Middle frontal gyrus (tissue), 1 donor: ENCODE data around the gene RAD23A.
"Not testable (repeated sequence)": the region's sequence is repeated elsewhere in the genome, so short reads cannot be mapped to it uniquely, and the experiment has no call there.

Experiments
- DNase-seq: peaks from one replicate; pipeline ENCODE4 v3.0.0-alpha.2; 2015; ENCODE audit warnings: low spot score; ENCODE audit errors: extremely low spot score

The RAD23A gene

DNA sequence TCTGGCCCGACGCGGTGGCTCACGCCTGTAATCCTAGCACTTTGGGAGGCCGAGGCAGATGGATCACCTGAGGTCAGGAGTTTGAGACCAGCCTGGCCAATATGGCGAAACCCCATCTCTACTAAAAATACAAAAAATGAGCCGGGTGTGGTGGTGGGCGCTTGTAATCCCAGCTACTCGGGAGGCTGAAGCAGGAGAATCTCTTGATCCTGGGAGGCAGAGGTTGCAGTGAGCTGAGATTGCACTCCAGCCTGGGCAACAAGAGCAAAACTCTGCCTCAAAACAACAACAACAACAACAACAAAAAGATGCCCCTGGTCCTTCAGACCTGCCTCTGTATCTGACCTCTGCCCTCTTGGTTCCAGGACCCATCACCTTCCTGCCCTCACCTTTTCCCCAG, 9.9 kb downstream of the RAD23A start:
- DNase-seq: not testable (repeated sequence)

DNA sequence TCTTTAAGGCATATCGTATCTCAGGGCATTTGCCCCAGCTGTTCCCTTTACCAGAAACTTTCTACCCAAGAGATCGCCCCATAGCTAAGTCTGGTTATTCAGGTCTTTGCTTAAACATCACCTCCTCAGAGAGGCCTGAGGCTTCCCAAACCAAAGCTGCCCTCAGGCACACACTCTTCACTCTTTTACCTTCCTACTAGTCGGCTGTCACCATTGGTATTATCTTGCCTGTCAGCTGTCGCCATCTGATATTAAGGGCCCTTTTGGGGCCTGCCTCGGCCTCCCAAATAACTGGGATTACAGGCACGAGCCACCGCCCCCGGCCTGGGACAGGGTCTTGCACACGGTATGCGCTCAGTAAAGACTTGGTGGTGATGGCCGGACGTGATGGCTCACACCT, 10.3 kb downstream of the RAD23A start:
- no peak for DNase-seq

DNA sequence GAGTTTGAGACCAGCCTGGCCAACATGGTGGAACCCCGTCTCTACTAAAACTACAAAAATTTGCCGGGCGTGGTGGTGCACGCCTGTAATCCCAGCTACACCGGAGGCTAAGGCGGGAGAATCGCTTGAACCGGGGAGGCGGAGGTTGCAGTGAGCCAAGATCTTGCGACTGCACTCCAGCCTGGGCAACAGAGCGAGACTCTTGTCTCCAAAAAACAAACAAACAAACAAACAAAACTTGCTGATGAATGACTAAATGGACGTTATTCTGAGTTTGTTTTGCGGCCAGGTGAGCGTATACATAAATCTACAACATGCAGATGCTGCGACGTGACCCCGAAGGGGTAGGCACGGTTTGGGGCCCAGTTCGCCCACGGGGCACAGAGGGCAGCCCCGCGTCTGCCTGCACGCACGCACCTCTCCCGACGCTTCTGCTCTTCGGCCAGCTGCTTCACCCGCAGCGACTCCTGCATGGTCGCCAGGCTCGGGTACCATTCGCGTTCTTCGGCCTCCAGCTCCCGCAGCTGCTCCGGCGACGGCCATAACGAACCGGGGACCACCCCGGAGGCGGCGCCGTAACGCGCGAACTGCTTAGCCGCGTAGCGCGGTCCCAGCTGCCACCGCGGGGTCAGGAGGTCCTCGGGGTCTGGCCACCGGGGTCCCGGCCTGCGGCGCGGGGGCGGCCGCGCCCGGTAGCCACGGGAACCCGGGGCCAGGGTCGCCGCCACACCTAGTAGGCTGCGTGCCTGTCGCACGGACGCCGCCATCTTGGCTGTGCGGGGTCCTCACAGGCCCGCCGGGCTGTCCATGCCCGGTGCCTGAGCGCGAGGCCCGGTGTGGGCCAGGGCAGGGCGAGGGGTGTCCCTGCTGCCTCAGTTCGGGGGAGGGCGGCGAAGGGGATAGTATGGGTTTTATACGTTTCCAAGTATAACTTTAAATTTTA, 11.1 kb downstream of the RAD23A start, which contains the start of gene GADD45GIP1:
Gene GADD45GIP1 (minus strand): TSS at position 778 of the 943 bp plus-strand sequence. CDS start 11 bp downstream, at position 767.
- peak; percentile 59 for DNase-seq

- DNase-seq: not testable (repeated sequence)
Observed at GRCh38 chr19:12957389-12957952, 11.8 kb downstream of the RAD23A start.

GRCh38 chr19:12959481-12959880, 13.8 kb downstream of the RAD23A start:
- no peak for DNase-seq

GRCh38 chr19:12965017-12965811, 19.6 kb downstream of the RAD23A start:
- DNase-seq: peak; percentile 40

- no peak for DNase-seq
Observed at GRCh38 chr19:12965812-12966135, 20.1 kb downstream of the RAD23A start.

- DNase-seq: no peak
Observed at GRCh38 chr19:12967907-12968306, 22.2 kb downstream of the RAD23A start.

GRCh38 chr19:12969292-12969988, 23.8 kb downstream of the RAD23A start, which contains the start of gene DAND5:
DAND5 (plus strand) TSS chr19:12969576; CDS start chr19:12969661, 85 bp downstream.
- DNase-seq: no peak

DNA sequence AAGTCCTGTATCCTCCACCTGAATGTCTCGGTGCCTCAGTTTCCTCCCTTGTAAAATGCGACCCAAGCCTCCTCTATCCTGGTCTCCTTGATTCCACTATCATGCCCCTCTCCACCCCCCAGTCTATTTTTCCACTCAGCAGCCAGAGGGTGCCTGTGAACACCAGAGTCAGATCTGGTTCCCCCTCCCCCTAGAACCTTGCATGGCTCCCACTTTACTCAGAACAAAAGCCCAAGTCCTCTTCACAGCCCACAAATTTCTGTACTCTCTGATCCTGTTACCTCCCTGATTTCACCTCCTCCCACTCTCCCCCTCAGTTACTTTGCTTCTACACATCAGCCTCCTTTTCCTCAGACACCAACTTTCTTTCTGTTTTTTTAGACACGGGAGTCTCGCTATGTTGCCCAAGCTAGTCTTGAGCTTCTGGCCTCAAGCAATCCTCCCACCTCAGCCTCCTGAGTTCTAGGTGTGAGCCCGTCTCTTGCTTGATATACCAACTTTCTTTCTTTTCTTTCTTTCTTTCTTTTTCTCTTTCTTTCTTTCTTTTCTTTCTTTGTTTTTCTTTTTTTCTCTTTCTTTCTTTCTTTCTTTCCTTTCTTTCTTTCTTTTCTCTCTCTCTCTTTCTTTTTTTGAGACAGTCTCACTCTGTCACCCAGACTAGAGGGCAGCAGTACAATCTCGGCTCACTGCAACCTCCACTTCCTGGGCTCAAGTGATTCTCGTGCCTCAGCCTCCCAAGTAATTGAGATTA, 24.6 kb downstream of the RAD23A start:
- no peak for DNase-seq

DNA sequence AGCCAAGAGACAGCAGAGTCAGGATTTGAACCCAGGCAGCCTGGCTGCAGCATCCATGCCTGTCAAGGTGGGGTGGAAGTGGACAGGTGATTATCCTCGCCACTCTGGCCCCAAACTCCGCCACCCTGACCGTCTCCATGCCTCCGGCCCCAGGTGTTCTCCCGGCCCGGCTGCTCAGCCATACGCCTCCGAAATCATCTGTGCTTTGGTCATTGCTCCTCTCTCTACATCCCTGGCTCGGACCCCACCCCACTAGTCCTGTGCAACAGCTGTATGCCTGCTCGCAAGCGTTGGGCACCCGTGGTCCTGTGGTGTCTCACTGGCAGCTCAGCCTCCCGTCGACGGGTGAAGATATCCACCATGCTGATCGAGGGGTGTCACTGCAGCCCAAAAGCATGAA, 27.6 kb downstream of the RAD23A start:
- no peak for DNase-seq

GRCh38 chr19:12974301-12975220, 28.9 kb downstream of the RAD23A start:
- DNase-seq: no peak

GRCh38 chr19:12975221-12975741, 29.6 kb downstream of the RAD23A start:
- DNase-seq: no peak

DNA sequence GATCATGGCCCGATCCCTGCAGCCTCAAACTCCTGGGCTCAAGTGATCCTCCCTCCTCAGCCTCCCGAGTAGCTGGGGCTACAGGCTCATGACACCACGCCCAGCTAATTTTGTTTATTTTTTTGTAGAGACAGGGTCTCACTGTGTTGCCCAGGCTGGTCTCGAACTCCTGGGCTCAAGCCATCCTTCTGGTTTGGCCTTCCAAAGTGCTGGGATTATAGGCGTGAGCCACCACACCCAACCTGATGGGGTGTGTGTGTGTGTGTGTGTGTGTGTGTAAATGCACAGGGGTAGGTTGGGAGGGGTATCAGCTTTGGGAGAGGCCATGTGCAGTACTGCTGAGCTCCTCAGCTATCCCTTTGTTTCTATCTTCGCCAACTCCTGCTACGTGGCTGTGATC, 30.4 kb downstream of the RAD23A start:
- not testable (repeated sequence) for DNase-seq

DNA sequence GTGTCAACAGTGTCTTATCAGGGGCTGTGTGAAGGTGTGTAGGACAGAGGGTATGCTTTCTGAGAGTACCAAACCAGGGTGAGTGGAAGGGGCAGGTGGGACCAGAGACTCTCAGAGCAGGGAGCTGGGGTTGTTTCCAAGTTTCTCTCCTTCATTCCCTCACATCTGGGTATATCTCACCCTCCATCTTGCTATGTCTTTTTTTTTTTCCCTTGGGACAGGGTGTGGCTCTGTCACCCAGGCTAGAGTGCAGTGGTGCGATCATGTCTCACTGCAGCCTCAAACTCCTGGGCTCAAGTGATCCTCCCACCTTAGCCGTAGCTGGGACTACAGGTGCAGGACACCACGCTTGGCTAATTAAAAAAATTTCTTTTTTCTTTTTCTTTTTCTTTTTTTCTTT, 34.3 kb downstream of the RAD23A start:
- no peak for DNase-seq

DNA sequence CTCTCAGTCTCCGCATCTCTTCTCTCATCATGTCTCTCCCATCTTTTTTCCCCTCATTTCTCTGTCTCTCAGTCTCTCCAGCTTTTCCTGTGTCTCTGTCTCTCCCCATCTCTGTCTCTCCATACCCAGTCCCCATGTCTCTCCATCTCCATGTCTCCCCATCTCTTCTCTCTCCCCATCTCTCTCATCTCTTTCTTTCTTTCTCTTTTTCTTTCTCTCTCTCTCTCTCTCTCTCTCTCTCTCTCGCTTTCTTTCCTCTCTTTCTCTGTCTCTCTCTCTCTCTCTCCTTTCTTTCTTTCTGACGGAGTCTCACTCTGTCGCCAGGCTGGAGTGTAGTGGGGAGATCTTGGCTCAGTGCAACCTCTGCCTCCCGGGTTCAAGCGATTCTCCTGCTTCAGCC, 37.0 kb downstream of the RAD23A start:
- no peak for DNase-seq

- DNase-seq: no peak
Observed at GRCh38 chr19:12983091-12983490, 37.4 kb downstream of the RAD23A start.

- peak; percentile 79 for DNase-seq
Observed at GRCh38 chr19:12983542-12984142, 38.0 kb downstream of the RAD23A start.

GRCh38 chr19:12984143-12984627, 38.5 kb downstream of the RAD23A start:
- no peak for DNase-seq
